SHP77 (cell line): ENCODE data around the gene BPTF.
A peak's percentile ranks its signal among the peaks of the same experiment; 100 is the strongest.
"Not testable (repeated sequence)": the region's sequence is repeated elsewhere in the genome, so short reads cannot be mapped to it uniquely, and the experiment has no call there.

Experiments used
- DNase-seq, 2 experiments: peaks; one replicate each; lab custom pipeline; 2025; lab: John Stamatoyannopoulos, UW

The BPTF gene

DNA sequence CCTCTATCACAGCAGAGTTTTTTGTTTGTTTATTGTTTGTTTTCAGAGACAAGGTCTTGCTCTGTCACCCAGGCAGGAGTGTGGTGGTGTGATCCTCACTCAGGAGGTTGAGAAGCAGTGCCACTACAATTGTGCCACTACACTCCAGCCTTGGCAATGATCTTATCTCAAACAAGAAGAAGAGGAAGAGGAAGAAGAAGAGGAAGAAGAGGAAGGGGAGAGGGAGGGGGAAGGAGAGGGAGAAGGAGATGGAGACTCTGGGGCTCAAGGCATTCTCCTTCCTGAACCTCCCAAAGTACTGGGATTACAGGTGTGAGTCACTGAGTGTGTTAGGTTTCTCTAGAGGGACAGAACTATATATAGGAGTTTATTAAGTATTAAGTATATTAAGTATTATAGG, 188.1 kb downstream of the BPTF start:
- no peak for DNase-seq

DNA sequence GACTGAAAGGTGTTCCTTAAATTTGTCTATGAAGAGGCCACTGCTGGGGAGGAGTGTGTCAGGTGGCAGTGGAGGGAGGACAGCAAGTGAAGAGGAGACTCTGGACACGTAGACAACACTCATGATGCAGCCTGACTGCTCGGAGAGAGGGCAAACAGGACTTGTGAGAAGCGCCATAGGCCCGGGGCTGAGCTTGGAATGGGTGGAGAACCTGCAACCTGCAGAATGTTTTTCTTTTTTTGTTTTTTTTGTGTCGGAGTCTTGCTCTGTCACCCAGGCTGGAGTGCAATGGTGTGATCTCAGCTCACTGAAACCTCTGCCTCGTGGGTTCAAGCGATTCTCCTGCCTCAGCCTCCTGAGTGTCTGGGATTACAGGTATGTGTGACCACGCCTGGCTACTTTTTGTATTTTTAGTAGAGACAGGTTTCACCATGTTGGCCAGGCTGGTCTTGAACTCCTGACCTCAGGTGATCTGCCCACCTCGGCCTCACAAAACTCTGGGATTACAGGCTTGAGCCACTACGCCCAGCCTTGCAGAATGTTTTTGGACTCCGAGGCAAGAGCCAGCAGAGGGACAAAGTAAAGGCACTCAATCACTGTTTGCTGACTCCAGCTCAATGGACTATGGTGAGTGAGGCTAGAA, 189.9 kb downstream of the BPTF start:
- no peak for DNase-seq

DNA sequence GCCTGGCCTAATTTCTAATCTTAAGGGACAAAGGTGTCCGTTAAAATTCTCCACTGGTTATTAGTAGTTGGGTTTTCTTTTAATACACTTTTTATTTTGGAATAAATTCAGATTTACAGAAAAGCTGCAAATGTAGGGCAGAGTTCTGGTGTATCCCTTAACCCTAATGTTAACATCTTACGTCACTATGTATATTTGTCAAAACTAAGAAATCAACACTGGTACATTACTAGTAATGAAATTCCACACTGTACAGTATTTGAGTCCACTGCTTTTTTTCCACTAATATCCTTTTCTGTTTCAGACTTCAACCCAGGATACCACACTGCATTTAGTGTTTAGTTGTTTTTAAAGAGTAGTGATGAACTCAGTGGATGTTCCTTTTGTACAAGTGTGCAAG, 191.5 kb downstream of the BPTF start:
- no peak for DNase-seq

DNA sequence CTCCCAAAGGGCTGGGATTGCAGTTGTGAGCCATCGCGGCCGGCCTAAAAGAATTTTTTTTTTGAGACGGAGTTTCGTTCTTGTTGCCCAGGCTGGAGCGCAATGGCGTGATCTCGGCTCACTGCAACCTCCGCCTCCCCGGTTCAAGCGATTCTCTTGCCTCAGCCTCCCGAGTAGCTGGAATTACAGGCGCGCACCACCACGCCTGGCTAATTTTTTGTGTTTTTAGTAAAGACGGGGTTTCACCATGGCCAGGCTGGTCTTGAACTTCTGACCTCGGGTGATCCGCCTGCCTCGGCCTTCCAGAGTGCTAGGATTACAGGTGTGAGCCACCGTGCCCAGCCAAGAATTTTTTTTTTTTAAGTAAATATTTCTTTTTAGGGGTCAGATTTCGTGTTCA, 193.2 kb downstream of the BPTF start:
- not testable (repeated sequence) for DNase-seq

DNA sequence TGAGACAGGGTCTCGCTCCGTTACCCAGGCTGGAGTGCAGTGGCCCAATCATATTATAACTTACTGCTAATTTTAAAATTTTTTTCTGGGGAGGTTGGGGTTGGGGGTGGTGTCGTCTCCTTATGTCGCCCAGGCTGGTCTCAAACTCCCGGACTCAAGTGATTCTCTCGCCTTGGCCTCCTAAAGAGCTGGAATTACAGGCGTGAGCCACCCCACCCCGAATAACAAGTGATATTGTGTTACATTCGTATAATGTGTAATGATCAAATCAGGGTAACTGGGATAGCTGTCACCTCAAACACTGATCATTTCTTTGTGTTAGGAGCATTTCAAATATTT, 194.0 kb downstream of the BPTF start:
- no peak for DNase-seq

DNA sequence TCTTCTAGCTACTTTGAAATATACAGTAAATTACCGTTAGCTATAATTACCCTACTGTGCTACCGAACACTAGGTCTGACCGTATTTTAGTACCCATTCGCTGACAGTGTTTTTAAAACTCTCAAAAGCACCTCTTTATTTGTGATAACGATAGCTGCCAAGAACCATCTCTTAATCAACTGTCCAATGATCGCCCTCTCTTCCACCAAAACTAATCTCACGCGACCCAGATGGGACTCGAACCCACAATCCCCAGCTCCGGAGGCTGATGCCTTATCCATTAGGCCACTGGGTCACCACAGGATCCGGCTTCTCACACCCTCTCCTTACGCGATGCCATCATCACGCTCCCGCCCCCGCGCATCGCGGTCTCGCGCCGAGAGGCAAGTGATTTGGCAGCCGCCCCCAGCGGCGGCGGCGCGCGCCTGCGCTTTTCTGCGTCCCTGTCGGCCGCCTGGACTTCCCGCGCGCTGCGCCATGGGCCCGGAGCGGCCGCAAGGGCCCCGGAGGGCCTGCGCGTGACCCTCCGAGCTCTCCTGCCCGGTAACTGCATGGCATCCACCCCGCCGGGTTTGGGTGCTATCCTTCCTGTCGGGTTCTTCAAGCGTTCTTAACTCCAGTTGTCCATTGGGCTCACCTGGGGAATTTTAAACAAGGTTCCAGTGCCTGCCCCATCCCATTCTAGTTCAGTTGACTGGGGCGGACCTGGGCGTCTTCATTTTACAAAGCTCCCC, 194.5 kb downstream of the BPTF start:
- DNase-seq = peak; percentile 79 to 86

DNA sequence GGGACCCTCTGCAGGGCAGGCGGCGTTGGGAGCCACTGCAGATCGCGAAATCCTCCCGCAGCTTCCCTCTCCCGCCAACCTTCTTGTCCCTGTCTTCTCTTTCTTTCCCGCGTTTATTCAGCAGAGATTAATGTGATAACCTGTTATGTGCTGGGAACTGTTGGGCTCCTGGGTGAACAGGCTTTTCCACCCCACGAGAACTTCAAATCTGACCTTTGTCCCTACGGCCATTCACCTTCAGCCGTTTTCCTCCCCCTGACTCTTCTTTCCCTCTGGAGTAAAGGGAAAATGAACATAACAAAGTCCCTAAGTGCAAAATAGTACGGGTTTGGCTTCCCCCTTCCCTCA, 195.1 kb downstream of the BPTF start:
- peak in 1 of 2 experiments; percentile 57 for DNase-seq

DNA sequence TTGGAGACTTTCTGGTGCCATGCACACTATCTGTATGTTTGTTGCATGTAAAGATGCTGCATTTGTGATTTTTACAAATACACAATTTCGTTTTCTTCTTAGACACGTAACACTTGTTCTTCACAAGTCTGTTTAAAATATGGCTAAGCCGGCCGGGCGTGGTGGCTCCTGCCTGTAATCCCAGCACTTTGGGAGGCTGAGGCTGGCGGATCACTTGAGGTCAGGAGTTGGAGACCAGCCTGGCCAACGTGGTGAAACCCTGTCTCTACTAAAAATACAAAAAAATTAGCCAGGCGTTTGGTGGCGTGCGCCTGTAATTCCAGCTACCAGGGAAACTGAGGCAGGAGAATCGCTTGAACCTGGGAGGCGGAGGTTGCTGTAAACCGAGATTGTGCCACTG, 195.5 kb downstream of the BPTF start:
- not testable (repeated sequence) for DNase-seq

DNA sequence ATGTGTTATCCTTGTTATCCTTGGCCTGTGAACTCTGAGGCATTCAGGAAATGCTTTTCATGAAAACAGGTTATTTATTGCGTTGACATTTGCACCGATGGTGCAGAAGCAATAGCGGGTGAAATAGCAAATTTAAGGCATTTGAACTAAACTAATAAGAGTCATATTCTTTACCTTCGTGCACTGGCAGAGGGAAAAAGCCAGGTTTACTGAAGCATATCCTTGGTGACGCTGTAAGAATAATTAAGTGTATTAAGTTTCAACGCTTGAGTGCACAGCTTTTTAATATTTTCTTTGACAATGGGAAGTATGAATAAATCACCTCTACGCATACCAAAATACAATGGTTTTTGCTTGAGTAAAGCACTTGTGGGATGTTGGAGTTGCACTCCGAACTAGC, 196.7 kb downstream of the BPTF start:
- DNase-seq = no peak

DNA sequence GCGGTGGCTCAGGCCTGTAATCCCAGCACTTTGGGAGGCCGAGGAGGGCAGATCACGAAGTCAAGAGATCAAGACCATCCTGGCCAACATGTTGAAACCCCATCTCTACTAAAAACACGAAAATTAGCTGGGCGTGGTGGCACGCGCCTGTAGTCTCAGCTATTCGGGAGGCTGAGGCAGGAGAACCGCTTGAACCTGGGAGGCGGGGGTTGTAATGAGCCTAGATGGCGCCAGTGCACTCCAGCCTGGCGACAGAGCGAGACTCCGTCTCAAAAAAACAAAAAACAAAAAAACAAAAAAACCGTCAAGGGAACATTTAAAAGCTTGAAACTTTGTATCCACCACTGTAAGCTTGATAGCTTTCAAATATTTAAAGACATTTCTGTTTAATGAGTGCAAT, 197.2 kb downstream of the BPTF start:
- not testable (repeated sequence) for DNase-seq

DNA sequence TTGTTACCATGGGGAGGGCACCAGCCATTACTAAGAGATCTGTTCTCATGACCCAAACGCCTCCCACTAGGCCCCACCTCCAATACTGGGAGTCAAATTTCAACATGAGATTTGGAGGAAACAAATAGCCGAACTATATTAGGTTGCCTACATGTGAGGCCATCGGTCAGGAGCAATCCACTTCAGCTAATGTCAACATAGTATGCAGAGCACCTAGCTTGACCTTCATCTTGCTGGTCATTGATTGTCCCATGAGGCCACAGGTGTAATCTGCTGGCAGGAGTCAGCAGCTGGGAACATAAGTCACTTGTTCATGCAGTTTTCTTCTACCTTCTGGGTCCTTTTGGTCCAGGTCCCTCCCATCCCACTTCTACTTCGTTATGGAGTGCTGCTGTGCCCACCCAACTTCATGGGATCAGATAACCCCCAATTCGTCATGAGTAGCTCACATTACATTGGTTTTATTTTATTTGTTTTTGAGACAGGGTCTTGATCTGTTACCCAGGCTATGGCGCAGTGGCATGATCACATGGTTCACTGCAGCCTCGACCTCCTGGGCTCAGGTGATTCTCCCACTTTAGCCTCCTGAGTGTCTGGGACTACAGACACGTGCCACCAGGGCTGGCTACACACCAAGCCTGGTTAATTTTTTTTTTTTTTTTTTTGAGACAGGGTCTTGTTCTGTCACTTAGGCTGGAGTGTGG, 204.4 kb downstream of the BPTF start:
- peak; percentile 30 to 49 for DNase-seq
